Caco-2 (cell line): ENCODE data around the gene GAK. TPM values are rescaled to one million over a fixed set of nuclear protein-coding genes. Genes with fewer than 3 reads are reported as not detected.
A peak's percentile ranks its signal among the peaks of the same experiment; 100 is the strongest.

ENCODE experiments used
- BruUV-seq: library from RNA; stranded (reverse); fragments of 400-500 nt; replicated peaks from 2 replicates; lab custom pipeline; 2021; lab: Mats Ljungman, UMichigan
- CTCF ChIA-PET: fragments of 300-600 bp; sonication (Branson Sonifier 250); formaldehyde crosslinking; loops from one replicate; lab custom pipeline; 2022; ENCODE audit warnings: antibody characterized with exemption; lab: Charles Lee
- POLR2A ChIA-PET: fragments of 300-600 bp; sonication (Branson Sonifier 250); formaldehyde crosslinking; loops from one replicate; lab custom pipeline; 2022; ENCODE audit warnings: antibody characterized with exemption; lab: Charles Lee
- DNase-seq, 2 experiments: peaks; one replicate each; pipeline versions ENCODE4 v3.0.0 to v3.0.0-alpha.2; 2020 to 2022
- H3K27me3 ChIP-seq: replicated peaks from 2 replicates; pipeline ENCODE4 v1.6.0; 2011; ENCODE audit warnings: low read length; ENCODE audit not compliant: control insufficient read depth, insufficient read depth
- H3K36me3 ChIP-seq: 2 replicates; pipeline ENCODE4 v1.5.1; 2011; ENCODE audit warnings: low read length; ENCODE audit not compliant: control insufficient read depth, insufficient read depth
- H3K4me1 ChIP-seq: fragments of 250-450 bp; sonication (Bioruptor Pico); 2 replicates; pipeline ENCODE4 v1.5.1; 2020; ENCODE audit warnings: mild to moderate bottlenecking
- H3K4me3 ChIP-seq: 2 replicates; pipeline ENCODE4 v1.5.1; 2011; ENCODE audit warnings: low read depth, mild to moderate bottlenecking, control low read depth, low read length
- H3K9me3 ChIP-seq: fragments of 250-450 bp; sonication (Bioruptor Pico); 2 replicates; pipeline ENCODE4 v1.5.1; 2020; ENCODE audit warnings: mild to moderate bottlenecking, moderate library complexity
- H3K27ac Mint-ChIP-seq: one replicate; pipeline ENCODE4 v1.8.0; 2022; ENCODE audit warnings: mixed read lengths; ENCODE audit not compliant: unreplicated experiment
- H3K27me3 Mint-ChIP-seq: one replicate; pipeline ENCODE4 v1.8.0; 2022; ENCODE audit warnings: mixed read lengths; ENCODE audit not compliant: insufficient read depth, unreplicated experiment
- H3K36me3 Mint-ChIP-seq: one replicate; pipeline ENCODE4 v1.8.0; 2022; ENCODE audit warnings: mild to moderate bottlenecking, mixed read lengths; ENCODE audit not compliant: insufficient read depth, unreplicated experiment
- H3K4me1 Mint-ChIP-seq: one replicate; pipeline ENCODE4 v1.8.0; 2022; ENCODE audit warnings: low read depth, mixed read lengths; ENCODE audit not compliant: unreplicated experiment
- H3K4me3 Mint-ChIP-seq: one replicate; pipeline ENCODE4 v1.8.0; 2022; ENCODE audit warnings: mild to moderate bottlenecking, moderate library complexity, mixed read lengths; ENCODE audit not compliant: unreplicated experiment
- H3K9me3 Mint-ChIP-seq: one replicate; pipeline ENCODE4 v1.8.0; 2022; ENCODE audit warnings: mixed read lengths; ENCODE audit not compliant: unreplicated experiment
- CTCF ChIP-seq, 2 experiments: fragments of 200-600 bp in 1 of 2; IDR thresholded peaks; 1 replicate in 1 of 2; 2 replicates in 1 of 2; pipeline versions ENCODE4 v1.5.1 to v1.8.0; 2011 to 2022; ENCODE audit warnings: antibody characterized with exemption in 1 of 2, control low read depth in 1 of 2, inconsistent platforms in 1 of 2, low read depth in 1 of 2, low read length in 1 of 2, mild to moderate bottlenecking in 1 of 2, moderate library complexity in 1 of 2; ENCODE audit not compliant: insufficient read depth in 1 of 2, severe bottlenecking in 1 of 2, unreplicated experiment in 1 of 2
- intact Hi-C: fragments of 100-400 bp; cut with micrococcal nuclease; formaldehyde crosslinking; loops from one replicate; pipeline ENCODE4 v1.10.0; 2022; ENCODE audit not compliant: unreplicated experiment
- total RNA-seq: library from RNA; stranded (reverse); gene quantifications from 2 replicates; pipeline ENCODE4 v1.2.3, GENCODE V29; 2022

Gene GAK
- total RNA-seq, 1 experiment from 2014 or later = 126 TPM

- Mint-ChIP-seq H3K36me3 (peaks cover 3% of the 10 kb centered on the region), H3K27ac (no peak overlapping the region), H3K4me3 (no peak overlapping the region), H3K27me3 (no peaks in the 10 kb centered on the region), H3K4me1 (no peaks in the 10 kb centered on the region), H3K9me3 (no peaks in the 10 kb centered on the region)
- no peaks in the 10 kb centered on the region for H3K4me1 ChIP-seq
- intact Hi-C loops = no loop called here
- peak in 1 of 2 experiments; percentile 26 for DNase-seq
- POLR2A ChIA-PET = no interaction called here
- TF ChIP-seq CTCF (IDR thresholded peaks at IDR 0.05; ENCODE audit: insufficient read depth in 1 of 2, low read depth in 1 of 2, low read length in 1 of 2, severe bottlenecking in 1 of 2, unreplicated experiment in 1 of 2) = no peak
- no peak overlapping the region for H3K4me3 ChIP-seq
- H3K27me3 ChIP-seq = no peaks in the 10 kb centered on the region
- no TSS peak for BruUV-seq
- H3K36me3 ChIP-seq = no peaks in the 10 kb centered on the region
- no peaks in the 10 kb centered on the region for H3K9me3 ChIP-seq
- CTCF ChIA-PET = no interaction called here
Observed at GRCh38 chr4:952881-953573, 20.9 kb upstream of the GAK start.

DNA sequence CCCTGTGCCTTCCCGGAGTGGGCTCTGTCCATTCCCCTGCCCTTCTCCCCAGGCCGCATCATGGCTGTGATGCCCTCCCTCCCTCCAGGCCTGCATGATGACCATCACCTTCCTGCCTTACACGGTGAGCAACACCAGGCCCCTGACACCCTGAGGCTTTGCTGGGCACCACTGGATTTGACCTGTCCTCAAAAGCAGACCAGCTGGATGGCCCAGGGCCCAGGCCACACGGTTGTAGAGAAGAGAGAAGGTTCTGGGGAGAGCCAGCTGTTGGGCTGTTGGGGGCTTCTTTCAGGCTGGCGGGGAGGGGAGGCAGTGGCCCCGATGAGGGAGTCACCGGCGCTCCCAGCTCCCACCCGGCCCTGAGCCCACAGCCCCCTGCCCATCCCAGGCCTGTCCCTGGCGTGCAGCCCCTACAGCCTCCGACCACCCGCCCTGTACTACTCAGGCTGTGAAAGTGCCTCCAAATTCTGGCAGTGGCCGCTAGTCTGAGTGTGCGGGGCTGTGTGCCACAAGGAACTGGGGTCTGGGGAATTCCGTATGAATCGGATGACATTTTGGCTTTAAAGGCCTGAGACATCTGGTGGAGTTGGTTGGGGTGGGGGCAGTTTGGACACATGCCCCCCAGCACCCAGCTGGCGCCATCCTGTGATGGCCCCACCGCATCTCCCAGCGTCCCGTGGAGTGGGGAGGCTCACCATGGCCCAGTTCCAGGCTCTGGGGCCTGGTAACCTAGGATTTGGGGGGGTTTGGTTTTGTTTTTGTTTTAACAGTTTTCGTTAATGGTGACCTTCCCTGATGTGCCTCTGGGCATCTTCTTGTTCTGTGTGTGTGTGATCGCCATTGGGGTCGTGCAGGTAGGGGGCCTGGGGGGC, 19.7 kb upstream of the GAK start:
- TF ChIP-seq CTCF (IDR thresholded peaks at IDR 0.05; ENCODE audit: insufficient read depth in 1 of 2, low read depth in 1 of 2, low read length in 1 of 2, severe bottlenecking in 1 of 2, unreplicated experiment in 1 of 2) = no peak
- intact Hi-C loops = no loop called here
- no peaks in the 10 kb centered on the region for H3K27me3 ChIP-seq
- Mint-ChIP-seq H3K27me3 (no peaks in the 10 kb centered on the region), H3K36me3 (no peaks in the 10 kb centered on the region), H3K9me3 (no peaks in the 10 kb centered on the region), H3K27ac (no peak overlapping the region), H3K4me1 (no peaks in the 10 kb centered on the region), H3K4me3 (no peak overlapping the region)
- H3K4me1 ChIP-seq = no peaks in the 10 kb centered on the region
- peak in 1 of 2 experiments; percentile 28 for DNase-seq
- no peaks in the 10 kb centered on the region for H3K36me3 ChIP-seq
- POLR2A ChIA-PET = no interaction called here
- no peak overlapping the region for H3K4me3 ChIP-seq
- BruUV-seq = no TSS peak
- CTCF ChIA-PET = no interaction called here
- no peaks in the 10 kb centered on the region for H3K9me3 ChIP-seq

DNA sequence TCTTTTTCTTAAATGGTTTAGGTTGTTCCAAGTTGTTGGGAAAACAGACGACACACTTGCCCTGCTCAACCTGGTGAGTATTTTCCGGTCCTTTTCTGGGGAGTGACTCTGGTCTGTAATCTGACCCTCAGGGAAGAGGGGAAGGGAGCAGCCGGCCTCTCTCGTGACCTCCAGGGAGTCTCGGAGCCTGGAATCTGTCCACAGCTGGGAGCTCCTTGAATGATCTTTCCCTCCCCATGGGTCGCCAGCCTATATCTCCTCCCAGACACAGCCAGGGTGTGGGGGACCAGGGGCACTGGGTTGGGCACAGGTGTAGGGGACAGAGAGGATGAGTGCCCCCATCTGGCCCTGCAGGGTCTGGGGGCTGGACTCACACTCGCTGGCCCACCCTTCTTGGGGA, 19.1 kb upstream of the GAK start:
- H3K27me3 ChIP-seq = no peaks in the 10 kb centered on the region
- CTCF ChIA-PET = no interaction called here
- TF ChIP-seq CTCF (IDR thresholded peaks at IDR 0.05; ENCODE audit: insufficient read depth in 1 of 2, low read depth in 1 of 2, low read length in 1 of 2, severe bottlenecking in 1 of 2, unreplicated experiment in 1 of 2) = no peak
- Mint-ChIP-seq H3K9me3 (no peaks in the 10 kb centered on the region), H3K27me3 (no peaks in the 10 kb centered on the region), H3K4me1 (no peaks in the 10 kb centered on the region), H3K4me3 (no peak overlapping the region), H3K36me3 (no peaks in the 10 kb centered on the region), H3K27ac (no peak overlapping the region)
- POLR2A ChIA-PET = no interaction called here
- H3K9me3 ChIP-seq = no peaks in the 10 kb centered on the region
- no peaks in the 10 kb centered on the region for H3K36me3 ChIP-seq
- no peak for DNase-seq
- H3K4me1 ChIP-seq = no peaks in the 10 kb centered on the region
- no TSS peak for BruUV-seq
- no peak overlapping the region for H3K4me3 ChIP-seq
- intact Hi-C loops = no loop called here
